HTERT RPE-1 (cell line): Measurements from ENCODE around the gene APOD.

ENCODE experiments used
- in situ Hi-C: fragments of 300-500 bp; cut with MboI; formaldehyde crosslinking; loops from 4 replicates; pipeline ENCODE4 v1.14.3; 2020; ENCODE audit warnings: low sequenced_read_pairs

The APOD gene

GRCh38 chr3:195555110-195555509, 28.6 kb downstream of the APOD start:
- in situ Hi-C loops: no loop called here

DNA sequence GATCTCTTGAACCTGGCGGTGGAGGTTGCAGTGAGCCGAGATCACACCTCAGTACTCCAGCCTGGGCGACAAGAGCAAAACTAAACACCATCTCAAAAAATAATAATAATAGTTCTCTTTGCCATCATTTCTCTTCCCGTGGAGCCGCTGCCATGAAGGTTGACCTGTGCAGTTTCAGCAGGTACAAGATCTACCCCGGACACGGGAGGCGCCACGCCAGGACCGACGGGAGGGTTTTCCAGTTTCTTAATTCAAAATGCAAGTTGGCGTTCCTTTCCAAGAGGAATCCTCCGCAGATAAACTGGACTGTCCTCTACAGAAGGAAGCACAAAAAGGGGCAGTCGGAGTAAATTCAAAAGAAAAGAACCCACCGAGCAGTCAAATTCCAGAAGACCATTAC, 29.3 kb downstream of the APOD start:
- in situ Hi-C loops: no loop called here

GRCh38 chr3:195553268-195553667, 30.5 kb downstream of the APOD start:
- in situ Hi-C loops: no loop called here

DNA sequence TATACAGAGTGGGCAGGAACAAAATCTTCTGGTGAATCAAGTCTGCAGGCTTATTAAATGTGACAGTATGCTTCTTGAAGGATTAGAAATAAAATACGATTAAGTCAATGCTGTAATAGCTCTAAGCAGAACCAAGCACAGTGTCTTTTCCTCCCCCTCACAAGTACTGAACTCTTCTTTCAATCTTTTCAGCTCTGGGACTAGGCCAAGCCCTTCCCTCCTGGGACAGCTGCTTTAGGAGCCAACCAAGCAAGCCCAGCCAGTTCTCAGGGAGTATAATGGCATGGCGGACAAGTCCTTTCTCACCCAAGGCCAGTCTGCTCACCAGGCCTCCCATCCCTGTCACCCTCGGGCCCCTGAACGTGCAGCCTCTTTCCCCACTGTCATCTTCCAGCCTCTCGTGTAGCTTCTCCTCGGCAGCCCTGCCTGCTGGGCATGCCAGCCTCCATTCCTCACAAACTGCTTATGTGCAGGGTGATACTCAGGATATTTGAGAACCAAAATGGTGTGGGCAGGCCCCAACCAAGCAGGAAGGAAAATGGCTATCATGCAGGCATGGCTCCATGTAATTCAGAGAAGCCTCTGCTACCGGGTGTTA, 32.3 kb downstream of the APOD start:
- in situ Hi-C loops: no loop called here

DNA sequence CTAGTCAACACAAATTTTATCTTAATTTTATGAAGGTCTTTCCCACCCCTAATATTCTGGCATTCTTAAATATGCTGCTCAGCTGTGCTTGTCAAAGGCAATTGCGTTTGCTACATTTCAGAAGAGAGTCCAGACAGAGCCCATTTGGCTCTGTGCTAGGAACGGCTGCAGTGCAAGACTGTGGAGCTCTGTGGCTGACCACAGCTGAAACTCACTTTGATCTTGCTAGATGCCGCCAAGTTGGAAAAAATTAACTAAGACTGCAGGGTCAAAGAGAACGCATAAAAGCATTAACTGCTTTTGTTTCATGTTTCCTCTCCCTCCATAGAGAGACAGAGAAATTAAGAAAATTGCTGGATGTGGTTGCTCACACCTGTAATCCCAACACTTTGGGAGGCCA, 33.0 kb downstream of the APOD start:
- in situ Hi-C loops: no loop called here

DNA sequence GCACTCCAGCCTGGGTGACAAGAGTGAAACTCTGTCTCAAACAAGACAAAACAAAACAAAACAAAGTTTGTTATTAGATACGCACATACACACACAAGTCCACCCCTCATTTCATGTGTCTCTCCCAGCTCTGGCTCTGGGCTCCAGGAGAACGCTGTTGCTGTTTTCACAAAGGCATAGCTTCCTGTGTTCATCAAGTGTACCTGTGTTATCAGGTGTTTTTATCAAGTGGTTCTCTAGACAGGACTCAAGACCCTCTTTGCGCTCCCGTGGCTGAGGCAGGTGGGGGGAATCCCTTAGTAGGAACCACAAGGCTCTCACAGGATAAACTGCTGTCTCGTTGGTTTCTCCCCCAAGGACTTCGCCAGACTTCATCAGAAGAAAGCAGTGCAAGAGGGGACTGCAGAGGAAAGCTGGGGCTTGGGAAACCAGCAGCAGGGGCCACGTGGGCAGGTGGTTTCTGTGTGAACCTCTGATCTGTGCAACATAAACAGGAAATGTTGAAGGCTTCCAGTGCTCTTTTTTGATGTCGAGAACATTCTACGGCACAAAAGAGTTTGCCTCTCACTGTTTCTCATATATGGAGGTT, 33.7 kb downstream of the APOD start:
- in situ Hi-C loops: no loop called here

GRCh38 chr3:195548987-195549386, 34.8 kb downstream of the APOD start:
- in situ Hi-C loops: no loop called here

GRCh38 chr3:195548501-195548900, 35.2 kb downstream of the APOD start:
- in situ Hi-C loops: no loop called here

DNA sequence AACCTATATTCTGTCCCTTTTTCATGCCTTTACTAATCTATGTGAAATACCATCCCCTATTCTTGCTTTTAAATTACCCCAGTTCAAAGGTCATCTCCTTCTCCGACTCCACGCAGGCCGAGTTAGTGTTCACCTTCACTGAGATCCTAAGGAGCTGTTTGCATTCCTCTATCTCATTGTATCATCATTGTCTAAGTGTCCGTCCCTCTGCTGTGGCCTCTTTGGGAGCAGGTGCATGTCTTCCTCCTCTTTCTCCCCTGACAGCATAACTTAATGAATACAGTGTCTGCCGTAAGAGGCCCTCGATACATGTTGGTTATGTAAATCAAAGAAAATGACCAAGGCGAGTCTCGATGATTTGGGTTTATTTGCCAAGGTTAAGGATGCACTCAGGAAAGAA, 35.7 kb downstream of the APOD start:
- in situ Hi-C loops: no loop called here

GRCh38 chr3:195546130-195546560, 37.6 kb downstream of the APOD start:
- in situ Hi-C loops: no loop called here

DNA sequence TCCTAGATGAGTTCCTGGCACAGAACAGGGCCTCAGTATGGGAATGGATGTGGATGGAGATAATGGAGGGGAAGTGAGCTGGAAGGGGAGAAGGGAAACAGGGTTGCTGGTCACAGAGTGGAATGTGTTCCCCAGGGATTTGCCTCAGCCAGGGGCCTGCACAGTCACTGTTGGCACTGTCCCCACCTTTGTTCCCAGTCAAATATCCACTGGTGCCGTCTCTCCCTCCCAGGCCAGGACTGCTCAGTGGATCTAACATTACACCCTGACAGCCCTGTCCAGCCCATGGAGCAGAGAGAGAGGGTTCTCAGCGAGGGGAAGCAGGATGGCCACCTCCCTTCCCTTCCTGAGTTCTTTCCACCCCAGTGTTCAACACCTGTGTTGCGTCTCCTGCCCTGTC, 39.1 kb downstream of the APOD start:
- in situ Hi-C loops: no loop called here

GRCh38 chr3:195544230-195544536, 39.6 kb downstream of the APOD start:
- in situ Hi-C loops: no loop called here

- in situ Hi-C loops: no loop called here
Measured at GRCh38 chr3:195543500-195544229, 40.1 kb downstream of the APOD start.

GRCh38 chr3:195542698-195543499, 40.8 kb downstream of the APOD start, which contains the start of gene PPP1R2:
Gene PPP1R2 (minus strand): TSS chr3:195543325. CDS start chr3:195543025, 300 bp downstream.
- in situ Hi-C loops: no loop called here

- in situ Hi-C loops: no loop called here
Measured at GRCh38 chr3:195542316-195542697, 41.4 kb downstream of the APOD start.

GRCh38 chr3:195540511-195540910, 43.2 kb downstream of the APOD start:
- in situ Hi-C loops: no loop called here

DNA sequence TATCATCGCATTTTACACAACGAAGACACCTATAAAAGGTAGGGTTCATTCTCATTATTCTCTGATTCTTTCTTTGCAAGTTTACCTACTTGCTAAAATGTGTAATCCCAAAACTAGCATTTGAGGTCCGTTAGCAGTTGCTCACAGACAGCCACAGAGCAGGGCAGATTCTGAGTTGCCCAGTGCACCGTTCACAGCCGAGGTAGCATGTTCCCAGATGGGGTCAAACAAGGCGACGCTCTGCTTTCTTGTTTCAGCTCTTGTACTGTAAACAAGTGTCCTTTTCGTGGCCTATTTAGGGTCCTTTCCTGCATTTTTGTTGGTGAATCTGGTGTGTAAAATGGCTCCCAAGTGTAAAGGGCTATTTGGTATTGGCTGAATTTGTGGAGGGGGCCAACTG, 43.7 kb downstream of the APOD start:
- in situ Hi-C loops: no loop called here

DNA sequence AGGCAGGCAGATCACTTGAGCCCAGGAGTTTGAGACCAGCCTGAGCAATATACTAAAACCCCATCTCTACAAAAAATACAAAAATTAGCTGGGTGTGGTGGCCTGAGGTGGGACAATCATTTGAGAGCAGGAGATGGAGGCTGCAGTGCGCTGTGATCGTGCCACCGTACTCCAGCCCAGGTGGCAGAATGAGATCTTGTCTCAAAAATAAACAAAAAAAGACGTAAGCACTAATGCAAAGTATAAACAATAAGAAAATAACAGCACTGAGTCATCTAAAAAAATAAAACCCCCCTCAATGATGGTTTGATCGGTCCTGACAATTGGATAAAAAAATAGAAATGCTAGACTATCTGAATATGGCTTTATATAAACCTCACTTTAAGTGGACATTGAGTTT, 44.3 kb downstream of the APOD start:
- in situ Hi-C loops: no loop called here

- in situ Hi-C loops: no loop called here
Measured at GRCh38 chr3:195537995-195538394, 45.7 kb downstream of the APOD start.

- in situ Hi-C loops: no loop called here
Measured at GRCh38 chr3:195535293-195535692, 48.4 kb downstream of the APOD start.

- in situ Hi-C loops: no loop called here
Measured at GRCh38 chr3:195532834-195533233, 50.9 kb downstream of the APOD start.

GRCh38 chr3:195532345-195532744, 51.4 kb downstream of the APOD start:
- in situ Hi-C loops: no loop called here
